G401 (cell line): ENCODE data around the gene CTNND2. TPM values are rescaled to one million over a fixed set of nuclear protein-coding genes. Genes with fewer than 3 reads are reported as not detected.
"Not testable (repeated sequence)": the region's sequence is repeated elsewhere in the genome, so short reads cannot be mapped to it uniquely, and the experiment has no call there.

Experiments used
- DNase-seq: peaks from one replicate; pipeline ENCODE4 v3.0.0-alpha.2; 2015; ENCODE audit warnings: low spot score
- in situ Hi-C: cut with HindIII; loops from 2 replicates; pipeline ENCODE4 v1.10.0; 2016; ENCODE audit warnings: low sequenced_read_pairs, mixed read lengths
- total RNA-seq: library from RNA; depleted of rRNA; stranded (reverse); fragments of >200 nt; shearing (Covaris generic); gene quantifications from 2 replicates; pipeline ENCODE4 v1.2.3, GENCODE V29; 2014

The CTNND2 gene
- total RNA-seq, 1 experiment from 2014 or later = not detected

DNA sequence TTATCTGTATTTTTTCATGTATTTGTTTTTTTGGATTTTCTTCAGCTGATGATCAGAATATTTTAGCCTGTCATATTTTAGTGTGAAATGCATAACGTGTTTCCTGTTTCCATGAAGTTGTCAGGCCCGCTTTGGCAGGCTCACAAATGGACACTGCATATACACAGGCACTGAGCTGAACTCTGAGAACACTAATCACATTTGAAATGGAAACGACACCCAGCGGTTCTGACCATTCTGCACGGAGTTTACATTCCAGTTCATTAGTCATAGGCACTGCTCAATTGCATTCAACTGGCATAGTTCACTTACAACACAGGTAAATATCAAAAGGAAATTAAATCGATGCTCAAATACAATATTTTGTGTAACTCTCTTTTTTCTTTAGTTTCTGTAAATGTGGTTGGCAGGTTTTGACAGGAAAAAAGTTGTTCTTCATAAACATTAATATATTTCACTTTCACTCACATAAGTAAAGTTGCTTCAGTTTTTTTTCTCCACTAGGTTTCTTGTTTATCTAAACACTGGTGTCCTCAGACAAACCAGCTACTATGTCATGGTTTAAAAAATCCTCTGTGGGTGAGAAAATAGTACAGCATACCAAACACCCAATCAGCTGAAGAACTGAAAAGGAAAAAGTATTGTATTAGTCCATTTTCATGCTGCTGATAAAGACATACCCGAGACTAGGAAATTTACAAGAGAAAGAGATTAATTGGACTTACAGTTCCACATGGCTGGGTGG lies 584.2 kb downstream of the CTNND2 start:
- no peak for DNase-seq
- in situ Hi-C loops = no loop called here

DNA sequence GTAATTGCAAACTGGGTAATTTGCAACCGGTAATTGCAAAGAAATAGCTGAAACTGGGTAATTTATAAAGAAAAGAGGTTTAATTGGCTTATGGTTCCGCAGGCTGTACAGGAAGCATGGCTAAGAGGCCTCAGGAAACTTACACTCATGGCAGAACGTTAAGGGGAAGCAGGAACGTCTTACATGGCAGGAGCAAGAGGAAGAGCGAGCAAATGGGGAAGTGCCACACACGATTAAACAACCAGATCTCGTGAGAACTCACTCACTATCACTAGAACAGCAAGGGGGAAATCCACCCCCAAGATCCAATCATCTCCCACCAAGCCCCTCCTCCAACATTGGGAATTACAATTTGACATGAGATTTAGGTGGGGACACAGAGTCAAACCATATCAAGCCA lies 590.6 kb downstream of the CTNND2 start:
- in situ Hi-C loops, DNase-seq: not testable (repeated sequence)

DNA sequence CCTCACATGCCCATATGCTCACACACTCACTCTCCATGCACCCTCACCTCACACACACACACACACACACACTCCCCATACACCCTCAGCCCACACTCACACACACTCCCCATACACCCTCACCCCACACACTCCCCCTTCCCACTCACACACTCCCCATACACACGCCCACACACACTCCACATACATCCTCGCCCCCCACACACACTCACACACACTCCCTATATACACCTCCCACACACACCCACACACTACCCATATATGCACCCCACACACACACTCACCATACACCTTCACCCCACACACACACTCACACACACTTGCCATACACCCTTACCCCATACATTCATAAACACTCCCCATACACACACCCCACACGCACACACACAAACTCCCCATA lies 592.5 kb downstream of the CTNND2 start:
- DNase-seq = no peak
- in situ Hi-C loops = no loop called here

GRCh38 chr5:11311272-11311671 lies 593.0 kb downstream of the CTNND2 start:
- DNase-seq = no peak
- in situ Hi-C loops = no loop called here

- in situ Hi-C loops = no loop called here
- DNase-seq = no peak
Measured at GRCh38 chr5:11310158-11310557, 594.1 kb downstream of the CTNND2 start.

DNA sequence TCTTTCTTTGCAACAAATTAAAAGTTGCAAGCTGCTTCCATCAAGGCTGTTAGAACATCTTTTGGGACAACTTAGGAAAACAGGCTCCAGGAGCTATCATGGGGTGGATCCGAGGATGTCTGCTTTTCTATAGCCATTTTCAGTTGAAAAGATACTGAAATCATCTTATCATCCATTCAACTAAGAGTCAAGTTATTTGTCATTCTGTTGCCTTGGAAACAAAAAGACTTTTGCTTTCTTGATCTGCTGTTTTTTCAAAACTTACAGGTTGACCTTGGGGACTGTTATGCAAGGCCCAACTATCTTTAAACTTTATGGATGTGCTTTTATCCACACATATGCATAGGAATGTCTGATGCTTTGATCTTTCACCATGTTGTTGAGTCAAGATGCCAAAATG lies 597.9 kb downstream of the CTNND2 start:
- DNase-seq = no peak
- in situ Hi-C loops = no loop called here

- in situ Hi-C loops = no loop called here
- DNase-seq = no peak
Measured at GRCh38 chr5:11305245-11305644, 599.0 kb downstream of the CTNND2 start.

DNA sequence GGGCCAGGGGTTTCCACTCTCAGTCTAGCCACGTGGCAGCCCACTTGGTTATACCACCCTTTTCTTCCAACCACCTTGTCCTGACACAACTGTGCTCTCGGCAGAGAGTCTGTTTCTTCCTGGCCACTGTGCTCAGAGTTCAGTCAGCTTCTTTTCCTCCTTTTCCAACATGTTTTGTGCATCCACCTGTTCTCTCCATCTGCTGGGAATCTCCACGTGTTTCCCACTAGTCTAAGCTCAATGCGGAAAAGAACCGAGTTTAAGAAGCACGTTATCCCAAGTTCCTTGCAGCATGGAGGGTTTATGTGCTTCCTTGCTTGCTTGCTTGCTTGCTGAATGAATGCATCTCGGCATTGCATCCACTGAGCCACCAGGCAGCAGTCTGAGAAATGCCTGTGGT lies 599.6 kb downstream of the CTNND2 start:
- DNase-seq = no peak
- in situ Hi-C loops = no loop called here

- DNase-seq = no peak
- in situ Hi-C loops = no loop called here
Measured at GRCh38 chr5:11302663-11303062, 601.6 kb downstream of the CTNND2 start.

DNA sequence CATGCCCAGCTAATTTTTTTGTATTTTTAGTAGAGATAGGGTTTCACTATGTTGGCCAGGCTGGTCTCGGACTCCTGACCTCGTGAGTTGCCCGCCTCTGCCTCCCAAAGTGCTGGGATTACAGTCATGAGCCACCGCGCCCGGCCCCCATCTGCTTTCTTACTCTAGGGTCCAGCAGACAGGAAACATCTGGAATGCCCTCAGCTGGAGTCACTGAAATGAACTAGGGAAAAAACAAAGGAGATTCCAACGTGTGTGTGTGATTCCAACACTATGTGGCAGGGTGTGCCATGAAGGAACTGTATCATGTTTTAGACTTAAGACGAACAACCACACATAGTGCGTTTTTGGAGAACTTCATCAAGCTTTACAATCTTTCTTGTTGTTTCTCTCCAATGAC lies 603.1 kb downstream of the CTNND2 start:
- no peak for DNase-seq
- in situ Hi-C loops = no loop called here

DNA sequence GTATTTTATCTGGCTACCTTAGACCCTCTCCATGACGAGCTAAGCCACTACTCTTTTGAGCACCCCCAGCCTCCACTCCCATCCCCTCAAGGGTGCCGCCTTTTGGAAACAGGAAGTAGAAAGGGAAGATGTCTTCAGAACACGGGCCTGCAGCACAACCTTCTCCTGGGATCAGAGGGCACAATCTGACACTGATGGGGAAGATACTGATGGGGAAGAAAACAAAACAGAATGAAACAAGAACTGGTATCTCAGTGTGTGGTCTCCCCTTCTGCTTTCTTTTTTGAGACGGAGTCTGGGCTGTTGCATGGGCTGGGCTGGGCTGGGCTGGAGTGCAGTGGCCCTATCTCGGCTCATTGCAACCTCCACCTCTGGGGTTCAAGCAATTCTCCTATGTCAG lies 603.5 kb downstream of the CTNND2 start:
- no peak for DNase-seq
- in situ Hi-C loops = no loop called here

DNA sequence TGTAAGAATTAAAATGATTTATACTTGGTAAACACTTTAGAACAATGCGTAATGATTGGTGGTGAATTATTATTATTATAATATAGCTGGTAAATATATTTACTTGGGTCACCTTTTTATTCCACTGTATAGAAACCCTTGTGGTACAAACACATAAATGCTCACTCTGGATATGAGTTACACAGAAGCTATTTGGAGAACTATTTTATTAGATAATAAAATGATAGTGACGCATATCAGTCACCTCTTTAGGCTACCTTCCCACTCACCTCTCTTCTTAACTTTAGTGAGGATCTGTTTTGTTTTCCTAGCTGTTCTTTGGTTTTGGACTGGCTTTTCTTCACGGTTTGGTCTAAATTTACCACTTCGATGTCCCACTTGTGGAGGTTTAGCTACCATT lies 605.4 kb downstream of the CTNND2 start:
- in situ Hi-C loops = no loop called here
- no peak for DNase-seq

GRCh38 chr5:11293523-11293922 lies 610.7 kb downstream of the CTNND2 start:
- no peak for DNase-seq
- in situ Hi-C loops = no loop called here

DNA sequence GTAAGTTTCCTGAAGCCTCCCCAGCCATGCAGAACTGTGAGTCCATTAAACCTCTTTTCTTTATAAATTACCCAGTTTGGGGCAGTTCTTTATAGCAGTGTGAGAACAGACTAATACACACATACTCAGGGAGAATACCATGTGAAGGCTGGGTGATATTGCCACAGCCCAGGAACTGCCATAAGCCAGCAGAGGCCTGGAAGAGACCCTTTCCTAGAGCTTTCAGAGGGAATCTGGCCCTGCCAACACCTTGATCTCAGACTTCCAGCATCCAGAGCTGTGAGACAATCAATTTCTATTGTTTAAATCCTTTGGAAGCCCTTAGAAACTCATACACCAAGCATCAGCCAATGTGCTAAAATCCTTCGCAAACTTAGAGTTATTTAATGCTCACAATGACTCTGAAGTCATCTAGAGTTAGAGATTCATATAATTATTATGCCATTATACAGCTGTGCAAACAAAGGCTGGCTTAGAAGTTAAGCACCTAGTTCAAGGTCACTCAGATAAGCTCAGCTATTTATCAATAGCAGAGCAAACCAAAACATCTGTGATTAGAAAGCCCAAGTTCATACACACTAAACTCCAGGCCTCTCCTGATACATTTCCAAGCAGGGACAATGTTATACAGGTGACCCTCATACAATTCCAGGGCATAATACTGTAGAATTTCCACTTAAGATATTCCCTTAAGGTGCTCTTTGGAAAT lies 611.4 kb downstream of the CTNND2 start:
- DNase-seq = no peak

DNA sequence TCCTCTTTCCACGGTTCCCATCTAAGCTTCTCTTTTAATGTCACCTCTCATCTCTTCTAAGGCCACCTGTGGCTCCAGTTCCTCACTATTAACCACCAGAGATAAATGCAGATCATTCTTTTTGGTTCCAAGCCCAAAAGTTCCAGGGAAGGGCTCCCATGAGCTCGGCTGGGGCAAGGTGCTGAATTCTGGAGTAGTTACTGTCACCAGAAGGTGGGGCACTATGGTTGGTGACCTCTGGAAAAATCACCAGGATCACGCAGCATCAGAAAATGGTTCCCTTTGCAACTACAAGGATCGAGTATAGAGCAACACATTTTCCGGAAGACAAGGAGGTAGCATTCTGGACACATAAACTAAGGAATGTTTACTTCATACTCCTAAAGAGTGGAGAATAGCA lies 614.5 kb downstream of the CTNND2 start:
- no peak for DNase-seq
- in situ Hi-C loops = no loop called here

More for the DNA sequence above, 611.4 kb downstream of the CTNND2 start:
- in situ Hi-C loops = no loop called here

DNA sequence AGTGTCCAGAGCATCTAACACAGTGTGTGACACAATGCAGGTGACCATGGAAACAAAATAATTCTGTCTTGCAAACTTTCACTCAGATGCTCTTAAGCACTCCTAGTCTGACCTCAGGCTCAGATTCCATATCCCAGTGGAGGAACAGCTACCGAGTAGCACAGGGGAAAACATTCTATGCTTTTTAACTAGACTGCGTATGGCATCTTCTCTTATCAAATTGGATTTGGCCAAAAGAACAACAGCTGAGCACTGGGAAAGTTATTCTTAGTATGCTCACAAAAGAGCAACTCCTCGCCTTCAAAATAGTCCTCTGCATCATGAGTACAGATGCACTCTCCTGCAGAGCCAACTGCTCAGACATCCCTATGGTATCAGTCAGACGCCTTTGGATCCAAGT lies 615.0 kb downstream of the CTNND2 start:
- DNase-seq = no peak
- in situ Hi-C loops = no loop called here

GRCh38 chr5:11281842-11282241 lies 622.4 kb downstream of the CTNND2 start:
- DNase-seq = no peak
- in situ Hi-C loops = no loop called here

- in situ Hi-C loops = no loop called here
- DNase-seq = no peak
Measured at GRCh38 chr5:11277323-11277722, 626.9 kb downstream of the CTNND2 start.

- DNase-seq = no peak
- in situ Hi-C loops = no loop called here
Measured at GRCh38 chr5:11273180-11273903, 630.9 kb downstream of the CTNND2 start.

GRCh38 chr5:11269515-11269914 lies 634.7 kb downstream of the CTNND2 start:
- DNase-seq = no peak
- in situ Hi-C loops = no loop called here
